Endothelial cell of umbilical vein (primary cell): ENCODE results near the gene ANKDD1B. TPM values are rescaled to one million over a fixed set of nuclear protein-coding genes. Genes with fewer than 3 reads are reported as not detected.

Experiments
- BruUV-seq: library from RNA; stranded (reverse); fragments of 400-500 nt; replicated peaks from 2 replicates; lab custom pipeline; 2021; lab: Mats Ljungman, UMichigan
- CTCF ChIA-PET: fragments of 300-600, 350-600 bp; sonication (Branson Sonifier 250); formaldehyde crosslinking; loops from one replicate; lab custom pipeline; 2021; ENCODE audit warnings: antibody characterized with exemption, inconsistent platforms; lab: Charles Lee
- POLR2A ChIA-PET: fragments of 300-600, 350-600 bp; sonication (Branson Sonifier 250); formaldehyde crosslinking; loops from one replicate; lab custom pipeline; 2021; ENCODE audit warnings: antibody characterized with exemption, inconsistent platforms; lab: Charles Lee
- DNase-seq: peaks from one replicate; pipeline ENCODE4 v3.0.0-alpha.2; 2011; ENCODE audit warnings: low read depth, low spot score
- FAIRE-seq: peaks from 2 replicates; lab custom pipeline; 2011; peaks lifted over from hg19 to GRCh38; lab: Jason Lieb, UNC
- H2AFZ ChIP-seq: 2 replicates; pipeline ENCODE4 v1.6.0; 2012; ENCODE audit warnings: low read depth, low read length, control low read depth, inconsistent platforms
- H3K27ac ChIP-seq: 2 replicates; pipeline ENCODE4 v1.5.1; 2011; ENCODE audit warnings: low read depth, mild to moderate bottlenecking, control low read depth, low read length, moderate library complexity; ENCODE audit not compliant: insufficient read depth
- H3K27me3 ChIP-seq, 2 experiments: 2 replicates each; pipeline versions ENCODE4 v1.6.0 to v1.6.1; 2011; ENCODE audit warnings: low read length in 2 of 2, mixed read lengths in 1 of 2; ENCODE audit not compliant: control insufficient read depth in 2 of 2, insufficient read depth in 2 of 2
- H3K36me3 ChIP-seq, 2 experiments: 2 replicates in 1 of 2; 3 replicates in 1 of 2; pipeline ENCODE4 v1.5.1; 2011; ENCODE audit warnings: low read length in 2 of 2, mild to moderate bottlenecking in 1 of 2, moderate library complexity in 1 of 2; ENCODE audit not compliant: control insufficient read depth in 2 of 2, insufficient read depth in 2 of 2; ENCODE audit errors: extremely low read depth in 1 of 2
- H3K4me1 ChIP-seq: 3 replicates; pipeline ENCODE4 v1.5.1; 2011; ENCODE audit warnings: mild to moderate bottlenecking, low read length; ENCODE audit not compliant: control insufficient read depth, insufficient read depth; ENCODE audit errors: extremely low read depth
- H3K4me2 ChIP-seq: 2 replicates; pipeline ENCODE4 v1.6.1; 2011; ENCODE audit warnings: low read length, control low read depth, mixed read lengths; ENCODE audit not compliant: insufficient read depth
- H3K4me3 ChIP-seq, 3 experiments: fragments of 200-600 bp in 1 of 3; sonication (generic), shearing (Covaris generic) in 1 of 3; replicated peaks in 1 of 3; 2 replicates each; pipeline ENCODE4 v1.5.1; 2011 to 2016; ENCODE audit warnings: control low read depth in 3 of 3, low read length in 3 of 3, mild to moderate bottlenecking in 2 of 3, inconsistent platforms in 1 of 3, low read depth in 1 of 3, moderate library complexity in 1 of 3; ENCODE audit not compliant: insufficient read depth in 1 of 3
- H3K79me2 ChIP-seq: 2 replicates; pipeline ENCODE4 v1.6.0; 2012; ENCODE audit warnings: low read length, inconsistent platforms; ENCODE audit not compliant: control insufficient read depth, insufficient read depth
- H3K9ac ChIP-seq: replicated peaks from 2 replicates; pipeline ENCODE3; 2011; ENCODE audit warnings: low read length, control low read depth; ENCODE audit not compliant: insufficient read depth; ENCODE audit errors: extremely low read depth
- H3K9me1 ChIP-seq: replicated peaks from 3 replicates; pipeline ENCODE4 v1.6.0; 2011; ENCODE audit warnings: mild to moderate bottlenecking, low read length; ENCODE audit not compliant: control insufficient read depth, insufficient read depth; ENCODE audit errors: extremely low read depth
- H3K9me3 ChIP-seq: replicated peaks from 2 replicates; pipeline ENCODE4 v1.5.1; 2012; ENCODE audit warnings: low read length, inconsistent platforms; ENCODE audit not compliant: control insufficient read depth, insufficient read depth
- H4K20me1 ChIP-seq: replicated peaks from 2 replicates; pipeline ENCODE3; 2011; ENCODE audit warnings: mild to moderate bottlenecking, low read length; ENCODE audit not compliant: control insufficient read depth, insufficient read depth; ENCODE audit errors: extremely low read depth
- EZH2 ChIP-seq: IDR thresholded peaks from 2 replicates; pipeline ENCODE4 v1.6.1; 2012; ENCODE audit warnings: borderline replicate concordance, low read depth, mild to moderate bottlenecking, moderate library complexity, low read length, inconsistent platforms; ENCODE audit not compliant: severe bottlenecking
- FOS ChIP-seq: IDR thresholded peaks from 2 replicates; pipeline ENCODE4 v1.6.1; 2011; ENCODE audit warnings: mild to moderate bottlenecking, low read length, moderate library complexity, borderline replicate concordance; ENCODE audit not compliant: insufficient read depth
- GATA2 ChIP-seq: IDR thresholded peaks from 2 replicates; pipeline ENCODE4 v1.7.0; 2011; ENCODE audit warnings: low read depth, mild to moderate bottlenecking, moderate library complexity, mixed read lengths, low read length; ENCODE audit not compliant: insufficient read length, insufficient read depth
- JUN ChIP-seq: IDR thresholded peaks from 2 replicates; pipeline ENCODE4 v1.6.1; 2011; ENCODE audit warnings: borderline replicate concordance, low read depth; ENCODE audit not compliant: insufficient read length, insufficient read depth
- MYC ChIP-seq: IDR thresholded peaks from one replicate; pipeline ENCODE4 v1.6.1; 2011; ENCODE audit warnings: mild to moderate bottlenecking, low read depth, low read length
- POLR2A ChIP-seq: IDR thresholded peaks from 2 replicates; pipeline ENCODE4 v1.6.1; 2012; ENCODE audit warnings: low read depth, mild to moderate bottlenecking, control low read depth, low read length
- POLR2AphosphoS5 ChIP-seq: IDR thresholded peaks from 2 replicates; pipeline ENCODE4 v1.6.1; 2012; ENCODE audit warnings: low read depth, mild to moderate bottlenecking, control low read depth, low read length, moderate library complexity; ENCODE audit not compliant: insufficient read depth
- dilution Hi-C: fragments of 300-500 bp; cut with MboI; formaldehyde crosslinking; loops from one replicate; pipeline ENCODE4 v1.15.0; 2019; ENCODE audit warnings: low sequenced_read_pairs; ENCODE audit not compliant: extremely low pct_ligation_motif_present
- intact Hi-C: fragments of 100-400 bp; cut with micrococcal nuclease; formaldehyde crosslinking; loops from one replicate; pipeline ENCODE4 v1.10.0; 2022
- polyA plus RNA-seq, 4 experiments: library from polyadenylated mRNA; depleted of rRNA in 3 of 4; stranded (reverse) in 3 of 4; unstranded in 1 of 4; fragments of >200 nt; gene quantifications; 2 replicates each; pipeline versions ENCODE4 v1.2.1 to v1.2.3, GENCODE V29; 2011 to 2012; ENCODE audit warnings: missing spikeins in 1 of 4
- total RNA-seq: library from RNA; stranded (reverse); gene quantifications from 2 replicates; pipeline ENCODE4 v1.2.3, GENCODE V29; 2021
- TF ChIP-seq, protein P1 (sequence below), 2 donors: IDR thresholded peaks; 1 replicate in 1 of 2; 2 replicates in 1 of 2; pipeline ENCODE4 v1.5.1; 2011; ENCODE audit warnings: low read length in 2 of 2, mild to moderate bottlenecking in 2 of 2, moderate library complexity in 2 of 2, control low read depth in 1 of 2, inconsistent platforms in 1 of 2, low read depth in 1 of 2; ENCODE audit not compliant: insufficient read depth in 1 of 2; ENCODE audit errors: extremely low read depth in 1 of 2
- TF ChIP-seq, protein P2 (sequence below): IDR thresholded peaks from 2 replicates; pipeline ENCODE4 v1.6.1; 2011; ENCODE audit not compliant: insufficient read depth, insufficient read length

ANKDD1B gene
- total and polyA plus RNA-seq, 2 donors (not counting 3 experiments of a cell fraction or from before 2014, with no cell fraction given), result 0.15 to 0.71 TPM

DNA sequence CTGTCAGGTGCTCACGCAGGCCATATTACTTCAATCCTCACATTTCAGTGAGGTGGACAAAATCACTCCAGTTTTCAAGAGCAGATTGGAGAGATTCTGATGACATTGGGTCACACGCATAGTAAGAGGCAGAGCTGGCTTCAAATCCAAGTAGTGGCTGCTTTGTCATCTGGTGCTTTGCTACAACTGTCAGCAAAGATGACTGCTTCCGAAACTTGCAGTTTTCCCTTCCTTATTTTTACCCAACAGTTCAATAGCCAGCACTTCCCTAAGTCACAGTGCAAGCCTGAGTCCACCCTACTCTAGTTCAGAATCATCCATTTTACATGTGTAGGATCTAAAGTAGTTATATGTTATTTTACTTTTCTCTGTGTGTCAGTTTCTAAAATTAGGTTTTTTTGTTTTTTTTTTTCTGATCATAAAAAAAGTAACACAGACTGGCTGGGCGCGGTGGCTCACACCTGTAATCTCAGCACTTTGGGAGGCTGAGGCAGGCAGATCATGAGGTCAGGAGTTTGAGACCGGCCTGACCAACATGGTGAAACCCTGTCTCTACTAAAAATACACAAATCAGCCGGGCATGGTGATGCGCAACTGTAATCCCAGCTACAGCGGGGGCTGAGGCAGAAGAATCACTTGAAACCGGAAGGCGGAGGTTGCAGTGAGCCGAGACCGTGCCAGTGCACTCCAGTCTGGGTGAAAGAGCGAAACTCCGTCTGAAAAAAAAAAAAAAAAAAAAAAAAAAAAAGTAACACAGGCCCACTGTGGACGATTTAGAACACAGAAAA lies 49.6 kb downstream of the ANKDD1B start:
- ChIA-PET CTCF (interaction anchor here (0.8 to 2.7 kb wide), 3 partner anchors 8 to 20 kb away, joined by 3 to 9 read pairs (median 4); no protein-coding TSS in a partner anchor), POLR2A (no interaction called here)
- H3K4me1 ChIP-seq, result no peaks in the 10 kb centered on the region
- H3K79me2 ChIP-seq, result no peaks in the 10 kb centered on the region
- no peaks in the 10 kb centered on the region for H3K36me3 ChIP-seq
- H3K9me3 ChIP-seq, result no peaks in the 10 kb centered on the region
- no peak for DNase-seq
- H3K4me3 ChIP-seq, result no peak overlapping the region
- H3K4me2 ChIP-seq, result no peak overlapping the region
- H3K9me1 ChIP-seq, result no peaks in the 10 kb centered on the region
- H2AFZ ChIP-seq, result no peak overlapping the region
- no peak overlapping the region for H3K9ac ChIP-seq
- no peak for FAIRE-seq
- dilution Hi-C loops, result no loop called here
- intact Hi-C loops, result no loop called here
- TF ChIP-seq MYC (no peak), FOS (no peak), JUN (no peak), GATA2 (no peak), POLR2AphosphoS5 (no peak), EZH2 (no peak), POLR2A (no peak)
- TF ChIP-seq, protein P1, sequence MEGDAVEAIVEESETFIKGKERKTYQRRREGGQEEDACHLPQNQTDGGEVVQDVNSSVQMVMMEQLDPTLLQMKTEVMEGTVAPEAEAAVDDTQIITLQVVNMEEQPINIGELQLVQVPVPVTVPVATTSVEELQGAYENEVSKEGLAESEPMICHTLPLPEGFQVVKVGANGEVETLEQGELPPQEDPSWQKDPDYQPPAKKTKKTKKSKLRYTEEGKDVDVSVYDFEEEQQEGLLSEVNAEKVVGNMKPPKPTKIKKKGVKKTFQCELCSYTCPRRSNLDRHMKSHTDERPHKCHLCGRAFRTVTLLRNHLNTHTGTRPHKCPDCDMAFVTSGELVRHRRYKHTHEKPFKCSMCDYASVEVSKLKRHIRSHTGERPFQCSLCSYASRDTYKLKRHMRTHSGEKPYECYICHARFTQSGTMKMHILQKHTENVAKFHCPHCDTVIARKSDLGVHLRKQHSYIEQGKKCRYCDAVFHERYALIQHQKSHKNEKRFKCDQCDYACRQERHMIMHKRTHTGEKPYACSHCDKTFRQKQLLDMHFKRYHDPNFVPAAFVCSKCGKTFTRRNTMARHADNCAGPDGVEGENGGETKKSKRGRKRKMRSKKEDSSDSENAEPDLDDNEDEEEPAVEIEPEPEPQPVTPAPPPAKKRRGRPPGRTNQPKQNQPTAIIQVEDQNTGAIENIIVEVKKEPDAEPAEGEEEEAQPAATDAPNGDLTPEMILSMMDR (IDR thresholded peaks at IDR 0.05; ENCODE audit: extremely low read depth in 1 of 2, insufficient read depth in 1 of 2, low read depth in 1 of 2, low read length in 2 of 2), result no peak
- TF ChIP-seq, protein P2, sequence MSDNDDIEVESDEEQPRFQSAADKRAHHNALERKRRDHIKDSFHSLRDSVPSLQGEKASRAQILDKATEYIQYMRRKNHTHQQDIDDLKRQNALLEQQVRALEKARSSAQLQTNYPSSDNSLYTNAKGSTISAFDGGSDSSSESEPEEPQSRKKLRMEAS, result no peak
- no peak overlapping the region for H3K27ac ChIP-seq
- BruUV-seq, result no TSS peak
- no peaks in the 10 kb centered on the region for H4K20me1 ChIP-seq
- H3K27me3 ChIP-seq, result no peaks in the 10 kb centered on the region
